Measurements from ENCODE around the gene NKX2-3. TPM values are rescaled to one million over a fixed set of nuclear protein-coding genes. Genes with fewer than 3 reads are reported as not detected.

Gene NKX2-3
- not detected for total RNA-seq

- no peak for TF ChIP-seq CTCF (IDR thresholded peaks at IDR 0.05; ENCODE audit: low read depth)
These were observed at the start of gene NKX2-3 for GRCh38 chr10:99532687-99533495. TSS of gene NKX2-3 (plus strand) at chr10:99532942. CDS start at chr10:99533132, 190 bp downstream.

- no peak for TF ChIP-seq CTCF (IDR thresholded peaks at IDR 0.05; ENCODE audit: low read depth)
These were observed 47.8 kb upstream of the NKX2-3 start for GRCh38 chr10:99484626-99485581.

GRCh38 chr10:99487125-99487807 lies 45.5 kb upstream of the NKX2-3 start:
- no peak for TF ChIP-seq CTCF (IDR thresholded peaks at IDR 0.05; ENCODE audit: low read depth)

GRCh38 chr10:99489271-99489670 lies 43.5 kb upstream of the NKX2-3 start:
- TF ChIP-seq CTCF (IDR thresholded peaks at IDR 0.05; ENCODE audit: low read depth) = no peak

- no peak for TF ChIP-seq CTCF (IDR thresholded peaks at IDR 0.05; ENCODE audit: low read depth)
These were observed 35.3 kb upstream of the NKX2-3 start for GRCh38 chr10:99497343-99498025.

GRCh38 chr10:99506416-99506815 lies 26.3 kb upstream of the NKX2-3 start:
- TF ChIP-seq CTCF (IDR thresholded peaks at IDR 0.05; ENCODE audit: low read depth) = no peak

Measured in subcutaneous adipose tissue (tissue), 4 donors.